C1 segment of cervical spinal cord (tissue), 14 donors: ENCODE data around the gene SKOR1.

Experiments used
- DNase-seq, 14 donors: peaks; one replicate each; lab custom pipeline; 2025; lab: John Stamatoyannopoulos, UW

Gene SKOR1, protein sequence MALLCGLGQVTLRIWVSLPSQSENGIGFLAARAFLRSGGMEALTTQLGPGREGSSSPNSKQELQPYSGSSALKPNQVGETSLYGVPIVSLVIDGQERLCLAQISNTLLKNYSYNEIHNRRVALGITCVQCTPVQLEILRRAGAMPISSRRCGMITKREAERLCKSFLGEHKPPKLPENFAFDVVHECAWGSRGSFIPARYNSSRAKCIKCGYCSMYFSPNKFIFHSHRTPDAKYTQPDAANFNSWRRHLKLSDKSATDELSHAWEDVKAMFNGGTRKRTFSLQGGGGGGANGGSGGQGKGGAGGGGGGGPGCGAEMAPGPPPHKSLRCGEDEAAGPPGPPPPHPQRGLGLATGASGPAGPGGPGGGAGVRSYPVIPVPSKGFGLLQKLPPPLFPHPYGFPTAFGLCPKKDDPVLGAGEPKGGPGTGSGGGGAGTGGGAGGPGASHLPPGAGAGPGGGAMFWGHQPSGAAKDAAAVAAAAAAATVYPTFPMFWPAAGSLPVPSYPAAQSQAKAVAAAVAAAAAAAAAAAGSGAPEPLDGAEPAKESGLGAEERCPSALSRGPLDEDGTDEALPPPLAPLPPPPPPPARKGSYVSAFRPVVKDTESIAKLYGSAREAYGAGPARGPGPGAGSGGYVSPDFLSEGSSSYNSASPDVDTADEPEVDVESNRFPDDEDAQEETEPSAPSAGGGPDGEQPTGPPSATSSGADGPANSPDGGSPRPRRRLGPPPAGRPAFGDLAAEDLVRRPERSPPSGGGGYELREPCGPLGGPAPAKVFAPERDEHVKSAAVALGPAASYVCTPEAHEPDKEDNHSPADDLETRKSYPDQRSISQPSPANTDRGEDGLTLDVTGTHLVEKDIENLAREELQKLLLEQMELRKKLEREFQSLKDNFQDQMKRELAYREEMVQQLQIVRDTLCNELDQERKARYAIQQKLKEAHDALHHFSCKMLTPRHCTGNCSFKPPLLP

DNA sequence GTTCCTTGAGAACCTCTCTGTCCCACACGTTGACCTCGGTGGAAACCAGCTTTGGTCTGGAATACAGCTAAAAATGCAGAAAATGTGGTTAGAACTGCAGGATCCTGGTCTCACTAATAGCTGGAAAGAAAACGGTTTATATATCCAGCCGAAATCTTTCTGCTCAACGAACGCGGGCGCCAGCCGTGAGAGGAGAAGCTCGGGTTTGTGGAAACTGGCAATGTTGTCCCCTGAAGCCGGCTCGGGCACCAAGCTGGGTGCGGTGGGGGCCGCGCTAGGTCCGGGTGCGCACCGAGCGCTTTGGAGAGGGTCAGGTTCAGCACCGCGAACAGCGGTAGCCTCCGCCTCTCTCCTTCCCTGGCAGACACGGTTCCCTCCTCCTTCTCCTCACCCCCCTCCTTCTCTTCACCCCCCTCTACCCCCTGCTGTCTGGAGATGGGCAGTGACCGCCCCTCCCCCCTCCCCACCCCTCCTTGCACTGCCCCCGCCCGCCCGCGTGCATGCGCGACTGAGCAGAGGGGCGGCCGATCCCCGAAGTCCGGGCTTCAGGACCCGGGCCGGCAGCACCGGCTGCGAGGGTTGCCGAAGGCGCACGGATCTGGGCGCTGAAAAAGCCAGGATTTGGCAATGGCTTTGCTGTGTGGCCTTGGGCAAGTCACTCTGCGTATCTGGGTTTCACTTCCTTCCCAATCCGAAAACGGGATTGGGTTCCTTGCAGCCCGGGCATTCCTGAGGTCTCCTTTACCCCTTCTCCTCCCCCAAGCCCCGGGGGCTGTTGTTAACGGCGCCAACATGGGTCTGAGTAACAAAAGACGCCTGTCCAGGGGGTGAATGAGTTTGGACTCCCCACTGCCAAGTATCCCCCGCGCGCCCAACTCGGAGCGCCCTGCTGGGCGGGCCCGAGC lies at the start of gene SKOR1:
SKOR1 (plus strand) TSS at position 534 of the 905 bp plus-strand sequence; CDS start at position 628, 94 bp downstream.
- DNase-seq, result no peak

DNA sequence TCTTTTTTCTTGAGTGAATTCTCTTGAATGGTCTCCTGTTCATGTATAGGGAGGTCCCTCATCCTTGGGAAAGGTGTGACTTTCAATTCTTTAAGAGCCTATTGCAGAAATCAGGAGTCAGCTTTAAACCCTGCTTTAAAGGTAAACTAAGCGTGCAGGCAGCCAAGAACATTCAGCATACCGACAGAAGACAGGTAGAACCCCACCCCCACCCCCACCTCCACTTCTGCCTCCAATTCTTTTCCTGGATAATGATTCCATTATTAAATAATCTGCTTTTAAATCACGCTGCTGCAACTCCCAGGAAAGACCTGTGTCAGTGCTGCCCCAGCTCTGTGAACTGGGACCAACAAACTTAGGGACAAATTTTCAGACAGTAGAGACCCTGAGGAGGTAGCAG lies 49.3 kb upstream of the SKOR1 start:
- DNase-seq, result no peak

DNA sequence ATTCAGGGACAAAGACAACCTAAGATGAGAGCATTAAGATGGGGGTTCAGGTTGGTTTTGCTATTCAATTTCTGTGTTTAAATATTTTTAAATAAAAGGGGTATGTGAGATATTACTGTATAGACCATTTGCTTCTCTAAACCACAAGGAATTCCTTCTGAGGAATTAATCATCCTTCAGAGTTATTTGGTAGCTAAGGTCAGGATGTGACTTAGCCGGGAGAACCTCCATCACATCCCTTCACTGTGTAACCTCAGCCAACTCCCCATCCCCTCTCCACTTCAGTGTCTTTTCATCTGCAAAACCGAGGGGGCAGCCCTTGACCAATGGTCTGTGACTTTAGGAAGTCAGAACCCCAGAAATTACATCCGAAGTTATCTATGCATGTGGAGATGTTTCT lies 48.7 kb upstream of the SKOR1 start:
- DNase-seq, result no peak

GRCh38 chr15:67777071-67777470 lies 48.2 kb upstream of the SKOR1 start:
- DNase-seq, result no peak

DNA sequence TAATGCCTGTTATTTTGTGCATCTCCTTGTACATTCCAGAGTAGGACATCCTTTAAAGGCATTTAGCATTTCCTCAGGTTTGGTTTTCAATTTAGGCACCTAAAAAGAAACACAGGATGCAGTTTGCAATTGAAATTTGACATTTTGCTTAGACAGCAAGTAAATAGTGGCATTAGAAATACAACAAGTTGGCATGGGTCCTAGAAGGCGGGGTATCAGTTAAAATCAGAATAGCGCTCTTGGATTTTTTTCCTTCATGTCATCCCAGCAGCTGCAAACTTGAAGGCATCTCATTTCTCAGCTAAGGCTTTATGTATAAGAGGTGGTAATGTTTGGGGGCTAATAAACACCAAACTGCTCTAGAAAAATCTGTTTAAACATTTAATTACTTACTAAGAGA lies 47.5 kb upstream of the SKOR1 start:
- DNase-seq, result no peak

DNA sequence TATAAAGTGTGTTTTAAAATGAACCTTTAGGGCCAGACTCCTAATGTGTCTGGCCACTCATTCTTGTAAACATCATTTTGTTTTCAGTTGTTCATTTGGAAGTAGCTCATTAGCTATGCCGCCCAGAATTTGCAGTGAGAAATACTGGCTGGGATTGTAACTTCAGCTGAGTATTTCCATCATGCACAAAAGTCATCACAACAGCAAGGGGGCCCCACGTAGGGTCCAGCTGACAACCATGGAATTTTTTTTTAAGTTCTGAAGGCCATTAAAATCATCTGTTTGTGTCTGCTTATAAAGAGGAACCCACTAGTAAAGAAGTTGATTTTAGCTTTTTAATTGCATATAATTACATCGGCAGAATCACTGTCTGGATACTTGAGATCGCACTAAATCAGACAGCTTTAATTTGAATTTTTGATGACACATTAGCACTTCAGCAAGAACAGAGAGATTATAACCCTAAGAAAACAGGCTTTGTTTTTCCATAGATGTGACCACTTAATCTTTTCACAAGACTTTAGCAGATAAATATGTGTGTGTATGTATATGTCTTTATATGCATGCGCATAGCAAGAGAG lies 46.3 kb upstream of the SKOR1 start:
- no peak for DNase-seq

GRCh38 chr15:67779549-67780111 lies 45.7 kb upstream of the SKOR1 start:
- DNase-seq, result no peak

DNA sequence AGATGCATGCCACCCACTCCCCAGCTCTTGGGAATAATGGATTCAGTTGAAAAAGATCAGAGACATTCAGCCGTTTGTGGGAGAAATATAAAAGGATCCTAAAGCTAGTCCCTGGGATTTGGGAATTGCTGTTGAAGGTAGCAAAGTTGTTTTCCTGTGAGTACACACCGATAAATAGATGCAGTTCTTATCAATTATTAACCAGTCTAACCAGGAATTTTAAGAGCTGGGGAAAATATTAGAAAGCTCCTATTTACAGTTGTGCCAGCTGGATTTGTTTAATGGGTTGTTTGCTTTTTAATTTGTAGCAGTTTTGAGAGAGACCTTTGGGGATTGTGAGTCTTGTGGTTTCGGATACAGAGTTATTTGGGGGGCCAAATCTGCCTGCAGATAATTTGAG lies 44.2 kb upstream of the SKOR1 start:
- no peak for DNase-seq

- DNase-seq, result no peak
Measured at GRCh38 chr15:67781907-67782690, 43.2 kb upstream of the SKOR1 start.

- no peak for DNase-seq
Measured at GRCh38 chr15:67782691-67782991, 42.7 kb upstream of the SKOR1 start.

DNA sequence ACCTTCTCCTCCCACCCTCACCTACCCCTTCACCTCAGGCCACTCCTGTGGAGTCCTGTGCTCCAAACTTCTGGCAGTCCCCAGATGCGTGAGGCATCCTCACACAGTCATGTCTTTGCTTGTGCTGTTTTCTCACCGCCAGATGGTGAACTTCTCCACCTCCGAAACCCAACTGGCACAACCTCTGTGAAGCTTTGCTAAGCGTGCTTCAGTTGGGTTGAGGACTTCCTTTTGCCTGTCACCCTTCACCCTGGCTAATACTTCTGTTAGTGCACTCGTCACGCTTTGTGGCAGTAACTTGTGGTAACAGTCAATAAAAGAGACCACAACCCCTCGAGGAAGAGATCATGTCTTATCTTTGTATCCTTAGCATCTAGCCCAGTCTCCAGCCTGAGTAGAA lies 42.0 kb upstream of the SKOR1 start:
- DNase-seq, result no peak

DNA sequence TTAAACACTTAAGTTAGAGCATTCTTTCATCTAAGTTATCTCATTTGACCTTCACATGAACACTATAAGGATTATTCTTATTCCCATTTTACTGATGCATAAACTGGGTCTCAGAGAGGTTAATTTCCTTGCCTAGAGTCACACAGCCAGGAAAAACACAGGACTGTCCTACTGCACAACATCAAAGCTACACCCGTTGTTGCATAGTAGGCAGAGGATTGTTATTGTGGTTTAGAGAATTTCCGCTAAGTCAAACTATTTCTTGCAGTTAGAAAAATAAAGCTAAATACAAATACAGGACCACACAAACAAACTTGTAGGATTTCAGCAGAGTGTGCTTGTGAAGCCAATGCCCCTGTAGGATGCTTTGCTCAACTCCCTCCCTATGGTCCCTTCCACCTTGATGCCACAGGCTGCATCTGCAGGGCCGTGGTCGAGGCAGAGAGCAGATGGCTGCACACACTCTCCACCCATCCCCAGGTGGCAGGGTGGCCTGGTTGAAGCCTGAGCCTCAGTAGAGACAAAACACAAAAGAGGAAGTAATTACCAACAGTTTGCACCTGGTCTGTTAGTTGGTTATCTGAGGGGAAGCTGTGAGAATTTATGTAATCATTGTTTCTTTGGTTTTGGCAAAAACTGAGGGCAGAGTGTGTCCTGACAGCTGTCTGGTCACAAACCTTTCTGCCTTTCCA lies 41.1 kb upstream of the SKOR1 start:
- DNase-seq, result no peak

DNA sequence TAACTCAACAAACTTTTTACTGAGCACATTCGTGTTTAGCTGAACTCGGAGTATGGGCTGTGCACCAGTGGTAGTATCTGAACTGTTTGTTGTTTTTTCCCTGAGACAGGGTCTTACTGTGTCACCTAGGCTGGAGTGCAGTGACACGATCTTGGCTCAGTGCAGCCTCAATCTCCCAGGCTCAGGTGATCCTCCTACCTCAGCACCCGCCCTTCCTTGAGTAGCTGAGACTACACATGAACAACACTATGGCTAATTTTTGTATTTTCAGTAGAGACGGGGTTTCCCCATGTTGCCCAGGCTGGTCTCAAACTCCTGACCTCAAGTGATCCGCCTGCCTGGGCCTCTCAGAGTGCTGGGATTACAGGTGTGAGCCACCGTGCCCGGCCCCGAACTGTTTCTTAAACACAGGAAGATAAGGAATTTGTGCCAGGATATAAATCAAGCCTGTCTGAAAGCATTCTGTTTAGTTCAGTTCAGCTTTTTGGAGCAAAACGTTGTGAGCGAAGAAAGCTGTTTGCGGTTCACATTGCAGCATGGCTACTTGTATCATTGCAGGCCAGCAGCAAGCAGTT lies 40.4 kb upstream of the SKOR1 start:
- DNase-seq, result no peak

DNA sequence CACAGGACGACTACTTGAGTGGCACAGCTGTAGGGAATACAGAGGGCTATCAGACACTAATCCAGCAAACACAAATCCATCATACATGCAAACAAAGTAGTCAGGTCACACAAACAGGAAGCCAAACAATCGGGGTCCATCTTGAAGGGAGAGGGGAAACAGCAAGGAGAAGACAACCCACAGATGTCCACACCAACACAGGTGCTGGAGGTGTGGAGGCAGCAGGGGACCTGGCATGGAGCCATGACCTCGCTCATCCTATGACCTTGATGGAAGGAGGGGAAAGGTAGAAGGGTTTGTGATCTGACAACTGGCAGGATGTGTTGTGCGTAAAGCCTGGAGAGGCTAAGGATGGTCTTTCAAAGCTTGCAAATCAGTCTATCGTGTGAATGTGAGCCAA lies 39.9 kb upstream of the SKOR1 start:
- no peak for DNase-seq

GRCh38 chr15:67786646-67787045 lies 38.7 kb upstream of the SKOR1 start:
- no peak for DNase-seq

GRCh38 chr15:67788986-67789385 lies 36.3 kb upstream of the SKOR1 start:
- DNase-seq, result no peak

DNA sequence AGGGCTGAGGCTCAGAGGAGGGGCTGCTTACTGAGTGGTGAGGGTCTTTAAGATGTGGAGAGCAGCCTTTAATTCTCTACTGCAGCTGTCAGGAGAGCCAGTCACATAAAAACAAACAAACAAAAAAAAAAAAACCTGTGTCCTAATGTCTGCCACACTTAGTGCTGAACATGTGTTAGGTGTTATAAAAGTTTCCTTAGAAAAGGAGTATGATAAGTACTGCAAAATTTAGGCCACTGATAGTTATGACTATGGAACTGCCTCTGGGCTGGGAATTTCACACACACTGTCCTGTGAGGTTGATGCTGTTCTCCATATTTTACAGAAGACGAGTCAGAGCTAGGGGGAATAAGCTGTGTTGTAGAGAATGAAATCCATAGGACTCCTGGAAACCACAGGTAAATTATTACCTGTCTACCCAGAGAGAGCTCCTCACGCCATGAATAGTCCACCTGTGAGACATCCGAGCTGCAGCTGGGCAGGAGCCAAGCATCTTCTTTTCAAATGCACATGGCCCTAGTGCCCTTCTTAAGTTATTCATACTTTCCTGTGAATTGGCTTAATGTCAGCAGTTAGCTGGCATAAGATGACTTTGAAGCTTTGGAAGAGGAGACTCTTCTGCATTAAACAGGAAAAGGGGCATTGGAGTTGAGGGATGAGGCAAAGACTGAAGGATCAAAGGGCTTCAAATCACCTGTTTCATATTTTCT lies 34.5 kb upstream of the SKOR1 start:
- DNase-seq, result no peak

DNA sequence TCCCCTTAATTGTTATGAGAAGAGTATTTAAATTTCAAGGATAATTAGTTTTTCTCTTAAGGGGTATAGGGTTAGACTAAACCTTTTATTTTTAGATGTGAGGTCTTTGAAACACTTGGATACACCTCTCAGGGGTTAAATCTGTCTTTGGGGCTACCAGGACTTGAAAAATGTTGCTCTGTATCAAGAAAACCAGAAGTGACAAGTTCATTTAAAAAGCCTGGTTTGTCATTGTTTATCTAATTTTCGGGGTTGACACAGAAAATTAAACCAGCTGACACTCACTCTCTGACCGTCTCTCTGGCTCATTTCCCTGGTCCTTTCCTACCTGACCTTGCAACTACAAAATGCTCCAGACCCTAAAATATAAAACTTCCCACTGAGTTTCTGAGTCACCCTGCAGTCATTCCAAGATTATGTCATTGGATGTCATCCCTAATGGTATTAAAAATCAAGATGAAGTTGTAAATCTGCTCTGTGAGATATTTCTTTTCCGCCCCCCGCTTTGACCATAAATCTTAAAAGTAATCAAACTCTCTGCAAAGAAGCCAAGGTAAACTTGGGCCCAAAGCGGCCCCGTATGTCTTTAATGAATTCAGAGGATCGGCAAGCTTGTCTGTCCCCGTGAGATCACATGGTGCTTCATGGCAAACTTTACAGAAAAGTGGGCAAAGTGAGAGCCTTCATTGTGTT lies 32.9 kb upstream of the SKOR1 start:
- DNase-seq, result no peak
